A549 treated with DMSO at 1 μM for 4 hours (cell line): ENCODE measurements around the gene ZRANB2. TPM values are rescaled to one million over a fixed set of nuclear protein-coding genes. Genes with fewer than 3 reads are reported as not detected.

Source experiments
- total RNA-seq: library from RNA; stranded (reverse); fragments of 200-300 nt; extraction: Qiagen RNA extraction; gene quantifications from 5 replicates; pipeline ENCODE4 v1.2.3, GENCODE V29; 2022; ENCODE audit warnings: low read depth

ZRANB2 gene, protein sequence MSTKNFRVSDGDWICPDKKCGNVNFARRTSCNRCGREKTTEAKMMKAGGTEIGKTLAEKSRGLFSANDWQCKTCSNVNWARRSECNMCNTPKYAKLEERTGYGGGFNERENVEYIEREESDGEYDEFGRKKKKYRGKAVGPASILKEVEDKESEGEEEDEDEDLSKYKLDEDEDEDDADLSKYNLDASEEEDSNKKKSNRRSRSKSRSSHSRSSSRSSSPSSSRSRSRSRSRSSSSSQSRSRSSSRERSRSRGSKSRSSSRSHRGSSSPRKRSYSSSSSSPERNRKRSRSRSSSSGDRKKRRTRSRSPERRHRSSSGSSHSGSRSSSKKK
- 20.0 to 27.4 TPM (median 24.9 TPM) in 5 replicates for total RNA-seq

DNA sequence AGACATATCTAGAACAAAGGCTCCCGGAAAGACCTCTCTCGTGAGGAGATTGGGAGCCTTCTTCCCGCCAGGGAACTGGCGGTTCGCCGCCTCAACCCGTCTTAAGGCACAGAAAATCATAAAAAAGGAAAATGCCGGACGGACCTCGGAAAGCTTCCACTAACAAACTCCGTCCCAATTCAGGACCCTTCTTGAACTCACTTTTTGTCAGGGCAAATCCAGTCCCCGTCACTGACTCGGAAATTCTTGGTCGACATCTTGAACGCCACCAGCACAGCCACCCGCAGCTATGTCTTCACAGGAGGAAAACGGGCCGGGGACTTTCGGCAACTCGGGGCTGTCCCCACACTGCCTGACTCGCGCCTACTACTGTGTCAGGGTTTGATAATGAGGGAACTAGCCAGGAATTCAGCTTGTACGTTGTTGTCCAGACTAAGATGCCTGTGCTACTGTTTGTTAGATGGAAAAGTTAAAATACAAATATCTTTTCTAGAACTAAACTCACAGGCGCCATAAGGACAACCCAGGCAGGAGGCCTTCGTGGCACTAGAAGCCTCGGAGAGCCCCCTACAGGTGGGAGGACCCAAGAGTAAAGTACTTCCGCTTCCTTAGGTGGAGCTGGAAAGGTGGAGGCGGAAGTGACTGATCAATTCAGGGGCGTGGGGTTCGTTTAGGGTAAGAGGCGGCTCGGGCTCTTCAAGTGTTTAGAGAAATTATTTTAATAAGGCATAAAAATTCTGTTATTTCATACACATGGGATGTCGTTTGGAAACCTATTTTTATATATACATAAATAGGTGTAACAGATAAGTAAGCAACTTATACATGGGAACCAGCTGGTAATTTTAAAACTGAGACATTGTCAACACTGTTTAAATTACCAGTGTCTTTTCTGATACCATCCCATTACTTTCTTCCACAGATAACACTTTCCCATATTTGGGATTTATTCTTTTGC lies at the start of gene ZRANB2:
TSS of gene ZRANB2 (minus strand) at position 297 of the 958 bp plus-strand sequence. CDS start at position 257, 40 bp downstream.

DNA sequence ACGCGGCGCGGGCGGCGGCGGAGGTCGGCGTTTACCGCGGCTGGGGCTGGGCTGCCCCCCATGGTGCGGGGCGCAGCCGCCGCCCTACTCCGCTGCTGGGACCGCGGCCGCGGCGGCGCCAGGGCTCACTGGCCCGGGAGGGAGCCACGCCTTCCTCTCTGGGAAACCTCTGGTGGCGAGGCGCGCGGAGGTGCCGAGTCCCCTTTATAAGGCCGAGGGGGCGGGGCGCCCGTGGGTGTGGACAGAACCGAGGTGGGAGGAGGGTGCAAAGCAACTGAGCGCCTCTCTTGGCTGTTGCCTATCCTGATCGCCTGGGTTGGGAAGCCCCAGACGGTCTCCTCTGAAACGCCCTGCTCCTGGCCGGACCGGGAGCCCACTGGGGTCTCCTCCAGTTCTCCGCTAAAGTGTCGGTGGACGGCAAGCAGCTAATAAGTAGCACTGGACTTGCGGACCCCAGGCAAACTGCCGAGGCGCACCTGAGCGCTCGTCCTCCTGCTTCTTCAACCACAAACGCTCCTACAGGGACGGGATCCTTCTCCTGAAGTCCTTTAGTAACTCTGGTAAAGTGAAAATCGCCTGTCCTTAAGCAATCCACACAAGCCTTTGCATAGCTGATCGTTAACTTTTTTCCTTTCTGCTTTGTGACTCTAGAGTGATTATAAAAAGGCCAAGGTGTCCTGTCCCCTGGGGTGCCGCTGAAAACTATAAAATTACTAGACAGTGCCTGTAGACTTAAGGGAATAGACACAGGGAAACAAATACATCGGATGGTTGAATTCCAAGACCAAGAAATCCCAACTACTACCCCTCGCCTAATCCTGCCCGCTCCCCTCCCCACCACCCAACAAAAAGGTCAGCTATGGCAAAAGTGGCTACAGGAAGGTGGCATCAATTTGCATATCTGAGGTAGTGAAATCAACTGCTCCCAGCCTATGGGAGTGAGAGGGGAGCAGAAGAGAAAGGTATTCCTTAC lies 32.9 kb downstream of the ZRANB2 start, which contains the start of gene PTGER3:
TSS of gene PTGER3 (minus strand) at position 182 of the 973 bp plus-strand sequence. CDS start 239 bp downstream, outside the sequence.

Other genes with a start within 250 kb of the ZRANB2 start
- gene PTGER3, start 33.2 kb downstream of the ZRANB2 start, total RNA-seq: not detected in 5 replicates